ENCODE data around the gene E2F7.
A peak's percentile ranks its signal among the peaks of the same experiment; 100 is the strongest.

Gene E2F7

DNA sequence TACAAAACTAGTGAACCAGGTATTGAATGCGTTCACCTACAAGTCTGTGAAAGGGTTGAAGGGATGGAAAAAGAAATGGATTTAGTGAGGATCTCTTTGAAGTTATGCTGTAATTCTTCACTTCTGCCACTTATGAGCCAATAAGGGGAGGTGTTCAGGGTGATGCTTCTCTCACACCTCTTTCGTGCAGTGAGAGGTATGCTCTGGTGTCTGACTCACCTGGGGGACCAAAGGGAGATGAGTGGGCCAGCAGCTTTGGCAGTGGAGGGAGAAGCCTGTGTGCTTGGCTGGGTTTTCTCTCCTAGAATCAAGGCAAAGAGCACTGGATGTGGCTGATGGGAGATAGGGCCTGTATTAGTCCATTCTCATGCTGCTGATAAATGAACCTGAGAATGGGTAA lies 45.4 kb downstream of the E2F7 start:
- peak; percentile 39 for DNase-seq (ENCODE audit: low spot score)

DNA sequence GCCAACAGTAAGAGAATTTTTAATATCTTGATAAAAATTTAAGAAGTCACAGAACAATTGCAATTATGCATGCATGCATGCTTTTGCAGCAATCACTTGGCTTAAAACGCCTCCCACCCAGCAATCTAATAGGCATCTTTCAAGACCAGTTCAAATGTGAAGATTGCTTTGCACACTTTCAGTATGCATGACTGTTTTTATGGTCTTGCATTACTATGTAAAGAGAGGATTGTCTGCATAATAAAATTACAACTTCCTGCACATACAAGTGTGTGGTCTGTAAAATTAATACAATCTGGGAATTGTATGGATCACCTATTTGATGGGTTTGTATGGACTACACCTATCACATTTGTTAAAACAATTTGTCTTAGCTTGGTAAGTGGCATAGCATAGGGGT lies 48.8 kb downstream of the E2F7 start:
- no peak for DNase-seq (ENCODE audit: low spot score)

DNA sequence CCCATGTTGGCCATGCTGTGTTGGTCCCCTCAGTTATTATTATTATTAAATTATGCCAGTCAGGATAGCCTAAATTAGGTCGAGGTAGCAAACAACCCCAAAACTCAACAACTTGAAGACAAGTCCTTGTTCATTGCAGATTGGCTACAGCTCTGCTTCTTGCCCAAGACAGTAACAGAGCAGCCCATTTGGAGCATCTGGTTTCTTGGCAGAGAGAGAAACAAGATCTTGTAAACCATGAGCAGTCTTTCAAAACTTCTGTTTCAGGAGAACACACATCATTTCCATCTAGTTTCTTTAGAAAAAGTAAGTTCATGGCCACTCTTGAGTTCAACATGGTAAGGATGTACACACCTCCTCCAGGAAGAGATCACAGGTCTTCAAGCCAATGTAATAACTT lies 52.3 kb downstream of the E2F7 start:
- no peak for DNase-seq (ENCODE audit: low spot score)

DNA sequence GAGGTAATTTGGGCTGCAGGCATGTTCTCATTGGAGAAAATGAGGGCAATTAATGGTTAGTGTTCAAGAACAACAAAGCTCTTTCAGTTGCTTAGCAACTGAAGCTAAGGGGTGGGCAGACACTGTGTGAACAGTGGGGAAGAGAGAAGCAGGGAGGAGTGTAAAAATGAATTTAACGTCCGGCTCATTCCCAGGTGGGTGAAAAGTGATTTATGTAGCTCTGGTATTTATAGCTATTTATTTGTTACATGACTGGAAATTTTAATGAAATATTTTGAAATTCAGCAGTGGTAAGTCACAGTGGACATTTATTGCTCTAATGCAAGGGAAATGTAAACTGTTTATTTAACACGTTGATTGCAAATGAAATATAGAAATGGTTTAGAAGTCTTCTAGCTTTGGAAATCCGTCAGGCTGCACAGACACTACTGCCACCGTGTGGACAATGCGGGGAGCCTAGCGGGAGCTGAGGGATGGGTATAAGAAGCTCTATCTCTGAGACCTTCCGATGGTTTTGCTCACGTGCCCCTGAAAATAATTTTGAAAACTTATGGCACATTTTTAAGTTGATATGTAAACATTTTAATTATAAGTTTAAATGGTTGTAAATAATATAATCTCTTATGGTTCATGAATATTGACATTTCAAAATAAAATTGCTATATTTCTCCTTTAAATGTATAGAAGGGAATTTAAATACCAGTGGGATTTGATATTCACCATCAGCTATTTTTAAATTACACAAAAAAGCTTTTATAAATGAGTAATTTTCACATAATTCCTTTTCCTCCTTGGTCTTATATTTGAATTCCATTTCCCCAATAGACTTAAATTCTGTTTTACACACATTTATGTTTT lies 54.4 kb downstream of the E2F7 start:
- DNase-seq (ENCODE audit: low spot score) = peak; percentile 72

GRCh38 chr12:77007476-77007875 lies 57.9 kb downstream of the E2F7 start:
- DNase-seq (ENCODE audit: low spot score) = no peak

- DNase-seq (ENCODE audit: low spot score) = no peak
Observed at GRCh38 chr12:77005611-77006098, 59.7 kb downstream of the E2F7 start.

GRCh38 chr12:77003914-77004313 lies 61.5 kb downstream of the E2F7 start:
- no peak for DNase-seq (ENCODE audit: low spot score)

- DNase-seq (ENCODE audit: low spot score) = no peak
Observed at GRCh38 chr12:77003246-77003645, 62.1 kb downstream of the E2F7 start.

- no peak for DNase-seq (ENCODE audit: low spot score)
Observed at GRCh38 chr12:77002382-77002781, 63.0 kb downstream of the E2F7 start.

- DNase-seq (ENCODE audit: low spot score) = no peak
Observed at GRCh38 chr12:77001276-77001675, 64.1 kb downstream of the E2F7 start.

GRCh38 chr12:76998908-76999556 lies 66.3 kb downstream of the E2F7 start:
- no peak for DNase-seq (ENCODE audit: low spot score)

- DNase-seq (ENCODE audit: low spot score) = no peak
Observed at GRCh38 chr12:76998386-76998785, 67.0 kb downstream of the E2F7 start.

- no peak for DNase-seq (ENCODE audit: low spot score)
Observed at GRCh38 chr12:76997011-76997780, 68.2 kb downstream of the E2F7 start.

DNA sequence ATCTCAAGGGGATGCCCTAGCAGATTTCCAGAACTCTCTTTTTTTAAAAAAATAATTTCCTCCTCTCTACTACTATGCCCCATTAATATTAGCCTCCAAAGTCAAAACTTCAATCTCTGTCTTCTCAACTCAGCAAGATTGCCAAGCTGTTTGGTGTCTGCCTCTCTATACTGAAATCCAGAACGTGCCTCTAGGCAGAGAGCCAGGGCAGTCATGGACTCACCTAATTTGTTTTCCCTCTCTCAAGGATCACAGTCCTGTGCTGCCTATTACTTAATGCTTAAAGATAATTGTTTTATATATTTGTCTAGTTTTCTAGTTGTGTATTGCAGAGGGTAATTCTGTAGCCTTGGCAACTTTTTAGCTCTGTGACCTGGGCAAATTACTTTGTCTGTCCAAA lies 74.7 kb downstream of the E2F7 start:
- DNase-seq (ENCODE audit: low spot score) = no peak

DNA sequence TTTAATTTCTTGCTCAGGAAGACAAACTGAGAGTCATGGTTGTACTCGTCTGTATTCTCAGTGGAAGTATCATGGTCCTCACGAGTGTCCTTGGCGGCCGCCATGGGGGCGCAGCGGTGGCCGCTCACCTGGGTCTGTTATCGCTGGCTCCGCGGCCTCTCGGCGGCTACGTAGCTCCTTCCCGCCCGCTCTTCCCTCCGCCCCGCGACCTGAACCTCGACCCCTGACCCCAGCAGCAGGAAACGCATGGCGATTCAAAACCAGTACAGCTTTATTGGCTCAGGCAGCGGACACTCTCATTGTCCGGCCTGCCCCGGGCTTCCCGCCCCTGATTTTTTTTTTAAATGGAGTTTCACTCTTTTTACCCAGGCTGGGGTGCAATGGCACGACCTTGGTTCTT lies 80.8 kb downstream of the E2F7 start:
- no peak for DNase-seq (ENCODE audit: low spot score)

- DNase-seq (ENCODE audit: low spot score) = no peak
Observed at GRCh38 chr12:76983420-76983819, 81.9 kb downstream of the E2F7 start.

- no peak for DNase-seq (ENCODE audit: low spot score)
Observed at GRCh38 chr12:76980196-76980595, 85.2 kb downstream of the E2F7 start.

GRCh38 chr12:76976777-76977382 lies 88.5 kb downstream of the E2F7 start:
- DNase-seq (ENCODE audit: low spot score) = no peak
